NT2/D1 (cell line): ENCODE results near the gene INAVA.

Experiments
- DNase-seq: peaks from one replicate; pipeline ENCODE4 v3.0.0-alpha.2; 2011; ENCODE audit warnings: low read depth, low spot score
- H3K27me3 ChIP-seq: 2 replicates; pipeline ENCODE4 v1.6.0; 2011; ENCODE audit warnings: mild to moderate bottlenecking; ENCODE audit not compliant: insufficient read length, insufficient read depth
- H3K36me3 ChIP-seq: 2 replicates; pipeline ENCODE4 v1.6.1; 2011; ENCODE audit warnings: mild to moderate bottlenecking, low read length, mixed read lengths; ENCODE audit not compliant: insufficient read depth, insufficient read length
- H3K4me1 ChIP-seq: 2 replicates; pipeline ENCODE4 v1.5.1; 2011; ENCODE audit not compliant: insufficient read depth, insufficient read length
- H3K4me3 ChIP-seq: 2 replicates; pipeline ENCODE4 v1.5.1; 2011; ENCODE audit warnings: low read depth; ENCODE audit not compliant: insufficient read length
- H3K9ac ChIP-seq: 2 replicates; pipeline ENCODE4 v1.6.0; 2011; ENCODE audit warnings: low read depth; ENCODE audit not compliant: insufficient read length
- H3K9me3 ChIP-seq: 2 replicates; pipeline ENCODE4 v1.5.1; 2011; ENCODE audit warnings: mild to moderate bottlenecking, low read length; ENCODE audit not compliant: insufficient read depth
- SUZ12 ChIP-seq: IDR thresholded peaks from 2 replicates; pipeline ENCODE4 v1.6.1; 2011; ENCODE audit not compliant: insufficient read length, insufficient read depth; ENCODE audit errors: extremely low read depth
- YY1 ChIP-seq: IDR thresholded peaks from 2 replicates; pipeline ENCODE4 v1.6.1; 2011; ENCODE audit not compliant: insufficient read length, insufficient read depth
- ZNF274 ChIP-seq: IDR thresholded peaks from 2 replicates; pipeline ENCODE4 v1.6.1; 2011; ENCODE audit warnings: mild to moderate bottlenecking, low read depth, low read length

Gene INAVA

GRCh38 chr1:200912737-200913407 lies 18.2 kb downstream of the INAVA start:
- peaks cover 5% of the 10 kb centered on the region for H3K4me1 ChIP-seq

GRCh38 chr1:200916152-200916551 lies 21.5 kb downstream of the INAVA start:
- peak; percentile 39 for DNase-seq
- no peak overlapping the region for H3K9ac ChIP-seq
- H3K4me1 ChIP-seq: peaks cover 5% of the 10 kb centered on the region

More at GRCh38 chr1:200912737-200913407, 18.2 kb downstream of the INAVA start:
- H3K36me3 ChIP-seq: peaks cover 63% of the 10 kb centered on the region
- no peaks in the 10 kb centered on the region for H3K27me3 ChIP-seq
- no peak for DNase-seq
- H3K4me3 ChIP-seq: no peak overlapping the region
- H3K9me3 ChIP-seq: no peaks in the 10 kb centered on the region
- no peak overlapping the region for H3K9ac ChIP-seq
- TF ChIP-seq SUZ12 (no peak), YY1 (no peak), ZNF274 (no peak)

DNA sequence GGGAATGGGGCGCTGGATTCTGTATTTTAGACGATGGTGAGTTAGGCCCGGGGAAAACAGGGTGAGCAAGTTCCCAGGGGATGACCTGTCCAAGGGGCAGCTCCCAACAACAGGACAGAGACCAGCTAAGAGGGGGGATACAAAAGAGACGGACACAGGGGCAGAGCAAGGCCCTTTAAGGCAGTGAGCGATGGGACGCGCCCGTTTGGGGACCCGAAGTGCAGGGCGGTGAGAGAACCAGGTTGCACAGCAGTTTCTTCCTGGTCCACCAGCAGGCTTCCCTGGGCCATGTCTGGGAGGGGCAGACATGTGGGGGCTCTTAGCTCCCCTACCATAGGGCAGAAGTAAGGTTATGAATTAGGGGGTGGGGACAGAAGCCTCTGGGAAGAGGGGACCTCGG lies 22.0 kb downstream of the INAVA start:
- no peak for TF ChIP-seq SUZ12
- TF ChIP-seq YY1: no peak
- no peak for TF ChIP-seq ZNF274
- Histone ChIP-seq H3K27me3 (no peaks in the 10 kb centered on the region), H3K4me1 (peaks cover 5% of the 10 kb centered on the region), H3K4me3 (no peak overlapping the region), H3K9me3 (no peaks in the 10 kb centered on the region), H3K9ac (no peak overlapping the region), H3K36me3 (peaks cover 25% of the 10 kb centered on the region)
- DNase-seq: no peak

More at GRCh38 chr1:200916152-200916551, 21.5 kb downstream of the INAVA start:
- no peaks in the 10 kb centered on the region for H3K9me3 ChIP-seq
- no peak overlapping the region for H3K4me3 ChIP-seq
- H3K27me3 ChIP-seq: no peaks in the 10 kb centered on the region
- TF ChIP-seq YY1 (no peak), SUZ12 (no peak), ZNF274 (no peak)
- H3K36me3 ChIP-seq: peaks cover 31% of the 10 kb centered on the region

DNA sequence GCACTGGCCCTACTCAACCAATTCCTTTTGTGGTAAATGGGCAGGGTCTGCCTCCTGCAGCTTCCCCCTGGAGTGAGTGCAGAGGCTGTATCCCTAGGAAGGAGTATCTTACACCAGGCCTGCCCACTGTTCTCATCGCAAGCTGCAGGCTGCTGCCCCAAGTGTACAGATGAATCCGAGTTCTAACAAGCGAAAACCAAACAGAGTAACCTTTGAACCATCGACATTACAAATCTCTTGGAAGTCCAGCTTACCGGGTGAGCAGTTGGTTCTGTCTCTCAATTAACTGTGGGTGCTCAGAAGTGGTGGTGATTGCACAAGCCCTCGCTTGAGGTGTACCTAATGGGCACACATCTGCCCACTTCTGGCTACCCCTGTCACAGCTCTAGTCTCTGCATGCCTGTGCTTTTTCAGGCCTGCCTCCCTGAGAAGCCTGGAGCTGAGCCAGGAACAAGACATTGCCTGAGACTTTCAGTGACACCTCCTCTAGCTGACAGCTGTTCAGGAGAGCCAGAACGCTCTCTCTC lies 22.7 kb downstream of the INAVA start:
- Histone ChIP-seq H3K4me1 (peaks cover 5% of the 10 kb centered on the region), H3K36me3 (peaks cover 19% of the 10 kb centered on the region), H3K4me3 (no peak overlapping the region), H3K27me3 (no peaks in the 10 kb centered on the region), H3K9me3 (no peaks in the 10 kb centered on the region), H3K9ac (no peak overlapping the region)
- no peak for DNase-seq
- TF ChIP-seq YY1 (no peak), ZNF274 (no peak), SUZ12 (no peak)

GRCh38 chr1:200918006-200918405 lies 23.3 kb downstream of the INAVA start:
- Histone ChIP-seq H3K4me1 (peaks cover 5% of the 10 kb centered on the region), H3K36me3 (peaks cover 12% of the 10 kb centered on the region), H3K9ac (no peak overlapping the region), H3K27me3 (no peaks in the 10 kb centered on the region), H3K4me3 (no peak overlapping the region), H3K9me3 (no peaks in the 10 kb centered on the region)
- DNase-seq: no peak
- TF ChIP-seq SUZ12: no peak
- no peak for TF ChIP-seq ZNF274
- TF ChIP-seq YY1: no peak

- peaks cover 8% of the 10 kb centered on the region for H3K36me3 ChIP-seq
- no peak overlapping the region for H3K9ac ChIP-seq
- no peak for TF ChIP-seq SUZ12
- TF ChIP-seq ZNF274: no peak
- no peak for TF ChIP-seq YY1
- no peak for DNase-seq
- peaks cover 5% of the 10 kb centered on the region for H3K4me1 ChIP-seq
- H3K27me3 ChIP-seq: no peaks in the 10 kb centered on the region
- H3K4me3 ChIP-seq: no peak overlapping the region
- H3K9me3 ChIP-seq: no peaks in the 10 kb centered on the region
These were observed 24.7 kb downstream of the INAVA start for GRCh38 chr1:200919386-200919785.

DNA sequence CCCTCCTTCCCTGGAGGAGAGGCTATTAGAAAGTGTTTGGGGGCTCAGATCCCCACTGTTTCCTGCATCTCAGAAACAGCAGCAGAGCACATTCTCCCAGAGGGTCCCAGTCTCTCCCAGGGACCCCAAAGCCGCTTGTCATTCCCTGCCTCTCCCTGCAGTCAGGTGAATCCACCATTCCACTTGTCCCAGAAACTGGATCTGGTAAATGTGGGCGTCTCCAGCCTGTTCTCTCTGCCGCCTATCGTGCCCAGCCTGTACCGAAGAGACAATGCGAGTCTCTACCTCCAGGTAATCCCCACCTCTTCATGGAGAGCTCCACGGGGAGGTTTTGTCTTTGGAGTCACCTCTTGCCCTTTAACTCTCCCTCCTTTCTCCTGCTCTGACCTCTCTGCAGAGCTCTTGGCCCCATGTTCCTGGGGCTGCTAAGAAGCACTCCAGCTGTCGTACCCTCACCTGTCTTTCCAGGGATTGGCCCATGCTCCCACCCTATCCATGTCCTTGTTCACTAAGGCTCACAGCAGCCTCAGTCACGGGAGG lies 26.9 kb downstream of the INAVA start:
- no peak for DNase-seq
- no peak overlapping the region for H3K4me3 ChIP-seq
- TF ChIP-seq SUZ12 (no peak), YY1 (no peak), ZNF274 (no peak)
- H3K4me1 ChIP-seq: no peaks in the 10 kb centered on the region
- H3K36me3 ChIP-seq: no peaks in the 10 kb centered on the region
- no peaks in the 10 kb centered on the region for H3K9me3 ChIP-seq
- H3K27me3 ChIP-seq: no peaks in the 10 kb centered on the region
- H3K9ac ChIP-seq: no peak overlapping the region

DNA sequence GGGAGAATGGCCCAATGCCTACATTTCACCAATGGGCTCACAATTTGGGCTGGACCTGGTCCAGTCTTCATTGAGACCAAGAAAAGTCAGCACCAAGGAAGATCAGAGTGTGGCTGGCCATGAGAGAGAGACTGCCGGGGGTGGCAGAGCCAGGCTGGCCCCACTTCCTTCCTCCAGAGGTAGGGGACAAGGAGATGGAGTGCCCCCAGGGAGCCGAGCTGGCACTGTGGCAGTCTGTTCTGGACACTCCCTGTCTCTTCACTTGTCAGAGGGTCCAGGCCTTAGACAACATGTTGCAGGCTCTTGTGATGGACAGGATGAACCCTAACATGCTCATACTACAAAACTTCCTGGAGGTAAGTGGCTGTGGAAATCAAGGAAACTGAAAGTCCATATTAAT lies 27.7 kb downstream of the INAVA start:
- H3K9ac ChIP-seq: no peak overlapping the region
- TF ChIP-seq ZNF274: no peak
- no peak for TF ChIP-seq SUZ12
- TF ChIP-seq YY1: no peak

More for the DNA sequence above, 27.7 kb downstream of the INAVA start:
- Histone ChIP-seq H3K36me3 (no peaks in the 10 kb centered on the region), H3K4me3 (no peak overlapping the region), H3K4me1 (no peaks in the 10 kb centered on the region), H3K9me3 (no peaks in the 10 kb centered on the region), H3K27me3 (no peaks in the 10 kb centered on the region)
- DNase-seq: no peak
